ENCODE measurements around the gene SLC26A8.
A peak's percentile ranks its signal among the peaks of the same experiment; 100 is the strongest.
"Not testable (repeated sequence)": the region's sequence is repeated elsewhere in the genome, so short reads cannot be mapped to it uniquely, and the experiment has no call there.

The SLC26A8 gene

DNA sequence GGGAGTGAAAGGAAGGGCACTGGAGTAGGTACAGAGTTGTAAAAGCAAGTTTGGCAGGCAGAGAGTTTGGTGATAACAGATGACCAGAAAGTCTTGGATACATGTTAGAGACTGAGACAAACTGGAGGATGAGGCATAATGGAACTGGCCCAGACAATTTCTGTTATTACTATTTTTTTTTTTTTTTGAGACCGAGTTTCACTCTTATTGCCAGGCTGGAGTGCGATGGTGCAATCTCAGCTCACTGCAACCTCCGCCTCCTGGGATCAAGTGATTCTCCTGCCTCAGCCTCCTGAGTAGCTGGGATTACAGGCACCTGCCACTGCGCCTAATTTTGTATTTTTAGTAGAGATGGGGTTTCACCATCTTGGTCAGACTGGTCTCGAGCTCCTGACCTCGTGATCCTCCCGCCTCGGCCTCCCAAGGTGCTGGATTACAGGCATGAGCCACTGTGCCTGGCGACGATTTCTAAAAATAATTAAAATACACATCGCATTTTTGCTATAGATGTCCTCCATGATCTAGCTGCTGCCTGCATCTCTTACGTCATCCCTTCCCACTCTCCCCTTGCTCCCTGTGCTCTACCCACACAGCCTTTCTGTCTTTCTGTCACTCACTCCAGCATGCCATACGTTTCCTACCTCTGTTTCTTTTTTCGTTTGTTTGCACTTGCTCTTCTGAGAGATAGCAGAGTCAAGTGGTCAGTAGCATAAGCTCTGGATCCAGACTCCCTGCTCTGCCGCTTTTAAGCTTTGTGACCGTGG, 26.7 kb upstream of the SLC26A8 start:
- no peak for DNase-seq

DNA sequence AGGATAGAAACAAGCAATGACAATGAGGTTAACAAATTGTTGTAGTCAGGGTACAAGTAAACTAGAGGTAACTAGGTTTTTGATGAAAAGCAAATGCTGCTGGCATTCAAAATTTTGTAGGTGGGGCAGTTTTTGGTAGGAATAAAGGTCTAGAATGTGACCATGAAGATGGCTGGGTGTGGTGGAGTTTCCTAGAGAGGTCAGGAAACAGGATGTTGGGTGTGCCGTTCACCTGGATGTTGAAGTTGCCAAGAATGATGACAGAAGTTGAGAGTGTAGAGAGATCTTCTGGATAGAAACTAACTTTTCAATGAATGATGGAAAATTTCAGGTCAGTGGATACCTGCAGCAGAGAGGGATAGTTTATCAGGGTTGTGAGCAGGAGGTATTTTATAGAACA, 25.9 kb upstream of the SLC26A8 start:
- no peak for DNase-seq

DNA sequence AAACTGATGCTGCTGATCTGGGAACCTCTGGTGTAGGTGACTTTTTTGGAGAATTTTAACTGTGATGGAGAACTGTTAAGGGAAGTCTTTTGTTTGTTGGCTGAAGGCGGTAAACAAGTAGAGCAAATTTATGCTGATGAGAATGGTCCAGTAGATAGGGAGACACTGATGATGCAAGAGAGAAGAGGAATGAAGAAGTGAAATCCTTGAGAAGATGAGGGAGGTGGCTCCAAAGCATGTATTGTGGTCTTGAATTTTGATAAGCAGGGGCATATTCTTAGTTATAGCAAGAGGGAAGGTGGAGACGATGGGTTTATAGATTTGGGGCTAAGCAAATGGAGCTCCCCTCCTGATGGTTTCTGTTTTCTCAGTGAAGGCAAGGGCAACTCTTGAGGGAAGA, 25.1 kb upstream of the SLC26A8 start:
- DNase-seq, result no peak

DNA sequence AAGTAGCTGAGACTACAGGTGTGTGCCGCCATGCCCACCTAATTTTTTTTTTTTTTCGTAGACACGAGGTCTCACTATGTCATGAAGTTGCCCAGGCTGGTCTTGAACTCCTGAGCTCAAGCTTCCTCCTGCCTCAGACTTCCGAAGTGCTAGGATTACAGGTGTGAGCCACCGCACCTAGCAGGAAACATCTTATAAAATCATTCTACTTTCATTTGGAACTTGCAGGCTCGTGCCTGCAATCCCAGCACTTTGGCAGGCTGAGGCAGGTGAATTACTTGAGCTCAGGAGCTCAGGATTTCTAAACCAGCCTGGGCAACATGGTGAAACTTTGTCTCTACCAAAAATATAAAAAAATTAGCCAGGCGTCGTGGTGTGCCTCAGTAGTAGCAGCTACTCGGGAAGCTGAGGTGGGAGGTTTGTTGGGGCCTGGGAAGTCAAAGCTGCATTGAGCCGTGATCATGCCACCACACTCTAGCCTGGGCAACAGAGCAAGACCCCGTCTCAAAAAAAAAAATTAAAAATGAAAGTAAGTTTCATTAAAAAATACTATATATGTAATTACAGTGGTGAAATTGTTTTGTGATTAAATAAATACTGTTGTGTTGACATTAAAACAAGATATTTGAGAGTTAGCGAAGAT, 18.3 kb upstream of the SLC26A8 start:
- DNase-seq, result no peak

DNA sequence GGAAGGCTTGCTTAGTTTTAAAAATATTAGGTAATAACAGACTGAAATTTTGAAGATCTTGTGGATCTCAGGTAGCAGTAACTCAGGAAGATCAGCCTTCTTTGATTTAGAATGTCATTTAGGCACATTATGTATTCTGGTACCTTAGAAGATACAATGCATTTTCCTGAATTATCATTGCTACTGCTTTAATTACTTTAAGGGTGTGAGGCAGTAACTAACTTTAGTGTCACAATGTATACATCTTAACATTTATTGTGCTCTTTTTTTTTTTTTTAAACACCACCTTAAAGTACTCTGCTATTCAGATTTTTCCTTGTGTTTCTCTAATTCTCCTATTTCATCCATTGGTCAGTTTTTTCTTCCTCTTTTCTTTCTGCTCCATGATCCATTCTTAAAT, 16.5 kb upstream of the SLC26A8 start:
- no peak for DNase-seq

DNA sequence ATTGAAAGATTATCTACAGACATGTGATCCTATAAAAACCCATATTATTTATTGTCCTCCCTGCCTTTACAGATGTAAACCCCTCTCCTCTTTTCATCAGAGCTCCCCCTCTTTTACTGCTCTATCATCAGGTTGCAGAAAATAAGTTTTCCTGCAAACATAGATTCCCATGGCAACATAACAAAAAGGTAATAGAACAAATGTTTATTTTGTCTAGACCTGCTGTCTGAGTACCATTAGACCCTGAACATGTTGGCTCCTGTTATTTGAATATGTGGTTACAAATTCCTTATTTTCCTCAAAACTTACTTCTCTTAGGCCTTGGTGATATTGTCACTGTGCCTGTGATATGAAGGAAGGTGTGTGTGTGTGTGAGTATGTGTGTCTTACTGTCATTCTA, 14.7 kb upstream of the SLC26A8 start:
- no peak for DNase-seq

DNA sequence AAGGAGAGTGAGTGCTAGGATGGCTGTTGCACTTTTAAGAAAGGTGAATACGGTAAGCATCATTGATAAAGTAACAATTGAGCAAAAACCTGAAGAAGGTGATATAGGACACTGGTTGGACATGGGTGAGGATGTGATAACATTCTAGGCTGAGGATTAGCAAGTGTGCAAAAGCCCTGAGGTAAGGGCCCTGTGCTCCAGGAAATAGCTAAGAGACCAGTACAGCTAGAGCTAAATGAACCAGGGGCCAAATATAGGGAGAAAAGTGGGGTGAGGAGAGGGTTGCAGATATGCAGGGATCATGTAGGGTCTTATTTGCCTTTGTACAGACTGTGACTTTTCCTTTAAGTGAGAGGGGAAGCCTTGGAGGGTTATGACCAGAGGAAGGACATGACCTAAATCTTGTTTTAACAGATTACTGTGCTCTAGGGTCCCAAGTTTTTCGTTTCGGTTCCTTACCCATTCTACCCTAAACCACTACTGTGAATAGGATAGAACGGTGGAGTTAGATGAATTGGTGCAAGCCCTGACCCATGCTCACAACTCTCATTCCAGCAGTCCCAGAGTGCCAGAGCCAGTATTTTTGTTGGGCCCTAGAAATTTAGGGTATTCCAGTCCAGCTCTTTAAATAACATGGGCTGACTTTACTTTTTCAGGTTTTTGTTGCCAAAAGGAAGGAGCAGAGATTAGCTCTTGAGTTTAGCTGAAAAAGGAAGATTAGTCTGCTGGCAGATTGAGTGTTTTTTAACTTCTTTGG, 13.9 kb upstream of the SLC26A8 start:
- DNase-seq, result no peak

DNA sequence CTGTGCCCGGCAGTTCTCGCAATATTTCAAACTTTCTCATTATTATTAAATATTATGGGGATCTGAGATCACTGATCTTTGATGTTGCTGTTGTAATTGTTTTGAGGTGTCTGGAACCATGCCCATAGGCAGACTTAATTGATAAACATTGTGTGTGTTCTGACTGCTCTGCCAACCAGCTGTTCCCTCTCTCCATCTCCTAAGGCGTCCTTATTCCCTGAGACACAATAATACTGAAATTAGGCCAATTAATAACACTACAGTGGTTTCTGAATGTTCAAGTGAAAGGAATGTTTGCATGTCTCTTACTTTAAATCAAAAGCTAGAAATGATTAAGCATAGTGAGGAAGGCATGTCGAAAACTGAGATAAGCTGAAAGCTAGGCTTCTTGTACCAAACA, 10.8 kb upstream of the SLC26A8 start:
- DNase-seq, result no peak

DNA sequence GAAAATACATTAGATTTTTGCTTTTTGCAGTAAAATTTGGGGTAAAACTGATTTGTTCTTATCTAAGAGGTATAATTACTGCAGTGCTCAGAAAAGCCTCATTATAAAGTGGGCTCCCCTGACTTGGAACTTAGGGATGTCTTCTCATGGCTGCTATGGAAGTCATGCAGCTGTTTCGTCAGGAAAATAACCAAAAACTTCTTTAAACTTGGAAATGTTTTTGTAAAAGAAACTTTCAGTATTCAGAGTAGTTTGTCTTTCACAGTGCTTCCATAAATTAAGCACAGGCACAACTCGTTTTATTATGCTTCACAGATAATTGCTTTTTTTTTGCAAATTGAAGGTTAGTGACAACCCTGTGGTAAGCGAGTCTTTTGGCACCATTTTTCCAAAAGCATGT, 10.0 kb upstream of the SLC26A8 start:
- no peak for DNase-seq

DNA sequence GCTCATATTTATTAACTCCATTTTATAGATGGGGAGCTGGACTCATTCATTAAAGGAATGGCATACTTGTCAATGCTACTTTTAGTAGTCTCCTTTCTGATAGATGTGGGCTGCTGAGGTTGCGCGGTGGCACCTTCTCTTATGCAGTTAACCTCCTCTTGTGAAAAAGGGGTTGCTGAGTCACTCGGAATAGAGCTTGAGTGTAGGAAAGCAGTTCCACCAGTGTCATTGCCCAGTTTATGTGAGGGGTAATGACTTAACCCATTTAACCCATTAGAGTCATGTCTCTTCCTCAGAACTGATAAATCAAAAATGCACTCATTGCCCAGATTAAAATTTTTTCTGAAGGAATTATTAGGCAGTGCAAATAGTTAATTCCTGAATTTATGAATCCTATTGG, 9.5 kb upstream of the SLC26A8 start:
- peak; percentile 60 for DNase-seq

DNA sequence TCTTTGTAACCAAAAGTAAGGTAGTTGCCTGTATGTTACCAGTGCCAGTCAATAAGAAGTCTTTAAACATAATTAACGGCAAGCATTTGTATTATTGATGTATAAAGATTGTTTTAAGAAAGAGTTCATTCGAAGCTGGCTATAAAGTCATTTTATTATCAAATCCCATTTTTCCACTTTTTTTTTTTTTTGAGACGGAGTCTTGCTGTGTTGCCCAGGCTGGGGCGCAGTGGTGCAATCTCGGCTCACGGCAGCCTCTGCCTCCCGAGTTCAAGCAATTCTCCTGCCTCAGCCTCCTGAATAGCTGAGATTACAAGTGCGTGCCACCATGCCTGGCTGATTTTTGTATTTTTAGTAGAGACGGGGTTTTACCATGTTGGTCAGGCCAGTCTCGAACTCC, 8.7 kb upstream of the SLC26A8 start:
- not testable (repeated sequence) for DNase-seq

DNA sequence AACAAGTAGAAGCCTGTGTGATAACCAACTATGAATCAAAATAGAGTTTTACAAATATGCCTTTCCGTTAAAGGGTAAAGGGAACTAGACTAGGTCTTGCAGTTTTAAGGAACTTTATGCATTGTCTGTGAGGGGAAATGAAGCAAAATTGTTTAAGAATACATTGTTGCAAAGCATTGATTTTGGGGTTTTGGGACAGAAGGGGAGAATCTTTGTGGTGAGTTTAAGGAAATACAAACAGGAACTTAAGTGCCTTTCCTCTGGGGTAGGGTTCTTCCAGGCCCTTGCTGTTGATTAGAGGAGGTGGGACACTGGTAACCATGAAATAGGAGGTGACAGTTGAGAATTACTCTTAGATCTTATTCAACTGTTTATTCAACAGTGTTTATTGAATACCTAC, 7.8 kb upstream of the SLC26A8 start:
- DNase-seq, result no peak

DNA sequence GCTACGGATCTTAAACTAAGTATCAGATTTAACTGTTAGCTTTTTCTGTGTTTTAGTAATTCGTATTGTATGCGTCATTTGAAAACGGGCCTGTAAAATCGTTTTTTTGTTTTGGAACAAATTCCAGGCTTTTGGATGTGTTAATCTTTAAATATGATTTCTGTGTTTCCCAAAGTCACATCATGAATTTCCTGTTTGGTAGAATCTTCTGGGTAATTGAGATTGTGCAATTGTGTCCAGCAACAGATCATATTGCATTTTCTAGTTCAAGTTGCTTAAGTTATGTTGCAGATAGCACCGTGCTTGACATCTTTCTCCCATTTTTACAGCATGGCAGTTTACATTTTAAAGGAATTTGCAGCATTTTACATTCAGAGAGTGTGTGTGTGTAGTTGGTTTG, 5.0 kb upstream of the SLC26A8 start:
- no peak for DNase-seq

DNA sequence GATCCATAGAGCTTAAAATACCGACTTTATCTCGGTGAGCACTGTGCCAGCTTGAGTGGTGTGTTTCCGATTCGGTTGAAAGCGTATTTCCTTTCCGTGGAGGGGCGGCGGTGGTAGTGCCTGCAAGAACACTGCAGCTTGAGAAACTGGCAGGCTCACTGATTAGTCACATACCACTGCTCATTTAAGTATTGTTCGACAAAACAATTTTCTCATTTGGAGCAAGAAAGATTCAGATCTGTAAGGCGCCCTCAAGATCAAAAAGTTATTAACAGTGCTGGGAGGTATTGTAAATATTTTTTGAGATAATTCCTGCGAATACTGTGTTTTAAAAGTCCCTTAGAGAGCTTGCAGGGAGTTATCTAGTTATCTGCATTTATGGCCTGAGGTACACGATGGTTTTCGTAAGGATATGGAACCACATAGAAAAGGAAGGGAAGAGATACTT, 4.5 kb upstream of the SLC26A8 start:
- DNase-seq, result peak; percentile 83

DNA sequence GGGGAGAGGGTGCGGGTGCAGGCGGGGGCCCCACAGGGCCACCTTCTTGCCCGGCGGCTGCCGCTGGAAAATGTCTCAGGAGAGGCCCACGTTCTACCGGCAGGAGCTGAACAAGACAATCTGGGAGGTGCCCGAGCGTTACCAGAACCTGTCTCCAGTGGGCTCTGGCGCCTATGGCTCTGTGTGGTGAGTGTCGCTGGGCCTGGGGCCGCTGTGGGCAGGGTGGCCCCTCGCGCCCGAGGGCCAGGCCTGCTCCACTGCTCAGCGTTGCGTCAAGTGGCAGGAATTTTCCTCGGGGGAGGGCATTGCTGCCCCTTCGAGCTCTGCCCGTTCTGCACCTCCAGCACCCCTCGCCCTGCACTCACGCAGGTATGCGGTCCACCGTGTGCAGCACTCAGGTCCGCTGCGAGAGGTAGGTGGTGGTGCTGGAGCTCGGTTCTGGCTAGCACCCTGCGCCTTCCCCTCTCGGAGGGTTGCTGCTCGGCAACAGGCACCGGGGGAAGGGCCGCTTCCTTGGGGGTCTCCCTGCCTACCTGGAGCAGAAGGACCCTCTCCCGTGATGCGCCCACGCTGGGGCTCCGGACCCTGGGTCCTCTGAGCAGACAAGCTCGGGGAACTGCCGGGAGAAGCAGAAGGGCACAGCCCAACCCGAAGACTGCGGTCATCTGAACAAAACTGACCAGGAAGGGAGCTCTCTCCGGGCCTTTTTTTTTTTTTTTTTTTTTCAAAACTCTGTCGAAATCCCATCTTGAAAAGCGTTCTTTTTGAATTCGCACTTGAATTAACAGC, 3.8 kb upstream of the SLC26A8 start:
- peak; percentile 74 for DNase-seq

DNA sequence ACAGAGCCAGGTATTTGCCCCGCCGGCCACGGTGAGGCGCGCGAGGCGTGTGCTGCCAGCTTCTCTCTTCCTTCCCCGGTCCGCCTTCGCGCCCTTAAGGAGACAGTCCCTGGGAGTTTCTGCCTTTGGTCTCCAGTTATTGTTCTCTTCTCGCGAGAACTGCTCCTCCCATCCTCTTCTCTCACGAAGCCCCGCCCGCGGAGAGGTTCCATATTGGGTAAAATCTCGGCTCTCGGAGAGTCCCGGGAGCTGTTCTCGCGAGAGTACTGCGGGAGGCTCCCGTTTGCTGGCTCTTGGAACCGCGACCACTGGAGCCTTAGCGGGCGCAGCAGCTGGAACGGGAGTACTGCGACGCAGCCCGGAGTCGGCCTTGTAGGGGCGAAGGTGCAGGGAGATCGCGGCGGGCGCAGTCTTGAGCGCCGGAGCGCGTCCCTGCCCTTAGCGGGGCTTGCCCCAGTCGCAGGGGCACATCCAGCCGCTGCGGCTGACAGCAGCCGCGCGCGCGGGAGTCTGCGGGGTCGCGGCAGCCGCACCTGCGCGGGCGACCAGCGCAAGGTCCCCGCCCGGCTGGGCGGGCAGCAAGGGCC, 3.2 kb upstream of the SLC26A8 start, which contains the start of gene MAPK14:
MAPK14 (plus strand) TSS at position 308 of the 587 bp plus-strand sequence. CDS start 350 bp downstream, outside the sequence.
- peak; percentile 97 for DNase-seq

DNA sequence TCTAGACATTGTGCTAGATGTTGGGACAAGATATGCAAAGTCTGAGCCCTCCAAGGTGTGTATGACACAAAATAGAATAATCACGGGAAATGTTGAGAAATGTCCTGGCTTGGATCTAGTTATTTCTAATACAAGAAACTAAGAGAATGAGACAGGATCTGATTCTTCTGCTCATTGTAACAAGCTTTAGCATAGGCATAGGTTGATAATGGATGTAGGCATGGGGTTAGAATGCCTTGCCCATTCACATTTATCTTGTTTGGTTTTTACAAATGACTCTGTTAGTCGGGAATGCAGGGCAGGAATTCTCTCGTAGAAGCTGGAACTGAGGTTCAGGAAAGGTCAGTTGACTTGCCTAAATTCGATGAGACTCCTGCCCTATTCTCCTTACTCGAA, 1.5 kb upstream of the SLC26A8 start:
- no peak for DNase-seq

DNA sequence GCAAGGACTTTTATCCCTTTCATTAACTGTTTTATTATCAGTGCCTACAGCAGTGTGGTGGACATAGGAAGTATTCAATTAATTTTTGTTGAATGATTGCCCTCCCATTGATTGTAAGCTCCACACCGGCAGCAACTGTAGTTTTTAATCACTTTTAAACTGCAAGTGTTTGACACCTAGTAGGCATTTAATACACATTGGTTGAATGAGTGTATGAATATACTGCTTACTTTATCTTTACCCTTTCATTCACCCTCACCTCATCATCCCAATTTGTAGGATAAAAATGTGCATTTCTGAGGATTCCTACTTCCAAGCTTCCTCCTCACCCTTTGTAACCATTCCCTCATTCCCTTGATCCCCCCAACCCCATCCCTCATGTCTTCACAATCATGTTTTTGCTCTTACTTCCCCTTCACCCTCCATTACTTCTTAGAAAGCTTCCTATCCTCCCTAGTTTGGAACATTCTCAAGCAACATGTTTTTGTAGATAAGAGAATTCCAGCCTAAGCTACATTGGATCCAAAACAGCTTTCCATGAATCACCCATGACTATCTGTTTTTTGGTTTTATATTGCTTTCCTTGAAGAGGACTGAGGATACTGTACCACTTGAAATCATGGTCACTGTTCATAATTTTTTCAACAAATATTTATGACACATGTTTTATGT, 955 bp upstream of the SLC26A8 start:
- DNase-seq, result no peak

DNA sequence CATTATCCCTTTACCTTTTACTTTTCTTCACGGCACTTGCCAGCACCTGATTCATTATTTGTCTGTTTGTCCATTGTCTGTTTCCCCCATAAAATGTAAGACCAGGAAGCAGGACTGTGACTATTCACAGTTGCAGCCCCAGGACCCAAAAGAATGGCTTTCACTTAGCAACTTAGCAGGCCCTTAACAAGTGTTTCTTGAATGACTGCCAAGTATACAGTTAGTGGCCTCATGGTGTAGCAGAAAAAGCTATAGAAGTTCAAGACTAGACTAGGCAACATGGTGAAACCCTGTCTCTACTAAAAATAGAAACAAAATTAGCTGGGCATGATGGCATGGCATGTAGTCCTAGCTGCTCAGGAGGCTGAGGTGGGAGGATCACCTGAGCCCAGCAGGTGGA, 4.3 kb downstream of the SLC26A8 start:
- DNase-seq, result no peak

DNA sequence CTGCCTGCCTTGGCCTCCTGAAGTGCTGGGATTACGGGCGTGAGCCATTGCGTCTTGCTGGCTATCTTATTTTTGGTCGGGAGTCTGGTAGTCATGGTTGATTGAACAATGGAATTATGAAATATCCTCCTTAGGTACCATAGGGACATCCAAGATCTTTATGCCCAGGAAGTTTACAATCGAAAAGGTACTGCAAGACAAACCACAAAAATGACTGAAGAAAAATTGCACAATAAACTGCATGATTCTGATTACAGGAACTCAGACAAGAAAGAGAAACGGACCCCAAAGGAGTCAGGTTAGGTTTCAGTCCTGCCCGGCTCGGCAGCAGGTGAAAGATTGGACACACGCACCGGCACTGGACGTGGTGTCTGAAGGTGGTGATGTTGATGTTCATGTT, 5.3 kb downstream of the SLC26A8 start:
- no peak for DNase-seq

DNA sequence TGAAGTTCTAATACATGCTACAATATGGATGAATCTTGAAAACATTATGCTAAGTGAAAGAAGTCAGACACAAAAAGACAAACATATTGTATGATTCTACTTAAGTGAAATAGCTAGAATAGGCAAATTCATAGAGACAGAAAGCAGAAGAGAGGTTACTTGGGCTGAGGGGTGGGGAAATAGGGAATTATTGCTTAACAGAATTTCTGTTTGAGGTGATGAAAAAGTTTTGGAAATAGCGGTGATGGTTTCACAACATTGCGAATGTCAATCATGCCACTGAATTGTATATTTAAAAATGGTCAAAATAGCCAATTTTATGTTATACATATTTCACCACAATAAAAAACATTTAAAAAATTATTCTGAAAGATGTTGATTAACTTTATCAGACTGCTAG, 6.1 kb downstream of the SLC26A8 start:
- DNase-seq, result no peak

DNA sequence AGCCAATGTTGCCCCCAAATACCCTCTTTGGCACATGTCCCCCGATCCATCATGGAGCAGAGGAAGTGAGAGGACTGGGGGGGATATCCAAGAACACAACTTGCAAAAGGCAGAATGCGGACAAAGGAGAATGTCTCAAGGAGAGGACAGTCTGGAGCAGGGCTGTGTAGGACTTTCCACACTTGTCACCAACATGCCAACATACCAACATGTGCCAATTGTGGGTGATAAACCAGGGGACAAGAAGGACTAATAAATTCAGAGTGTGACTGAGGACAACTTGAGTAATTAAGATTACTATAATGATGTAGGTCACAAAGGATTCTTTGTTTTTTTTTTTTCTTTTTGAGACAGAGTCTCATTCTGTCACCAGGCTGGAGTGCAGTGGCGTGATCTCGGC, 8.8 kb downstream of the SLC26A8 start:
- no peak for DNase-seq

Measured in activated CD8-positive, alpha-beta memory T cell treated with anti-CD3 and anti-CD28 coated beads, Interleukin-2, amount 50 U/mL, for 48 hours (primary cell).